NCI-H1694 treated with DMSO at 0.1 percent for 48 hours (cell line): ENCODE measurements around the gene ADAM12.

Source experiments
- DNase-seq: peaks from one replicate; lab custom pipeline; 2025; lab: John Stamatoyannopoulos, UW

ADAM12 gene

GRCh38 chr10:126234630-126235029, 153.6 kb downstream of the ADAM12 start:
- DNase-seq: no peak

GRCh38 chr10:126233182-126234148, 154.8 kb downstream of the ADAM12 start:
- no peak for DNase-seq

- no peak for DNase-seq
These were observed 157.7 kb downstream of the ADAM12 start for GRCh38 chr10:126230587-126230986.

GRCh38 chr10:126229686-126230085, 158.6 kb downstream of the ADAM12 start:
- no peak for DNase-seq

GRCh38 chr10:126227762-126228134, 160.5 kb downstream of the ADAM12 start:
- no peak for DNase-seq

DNA sequence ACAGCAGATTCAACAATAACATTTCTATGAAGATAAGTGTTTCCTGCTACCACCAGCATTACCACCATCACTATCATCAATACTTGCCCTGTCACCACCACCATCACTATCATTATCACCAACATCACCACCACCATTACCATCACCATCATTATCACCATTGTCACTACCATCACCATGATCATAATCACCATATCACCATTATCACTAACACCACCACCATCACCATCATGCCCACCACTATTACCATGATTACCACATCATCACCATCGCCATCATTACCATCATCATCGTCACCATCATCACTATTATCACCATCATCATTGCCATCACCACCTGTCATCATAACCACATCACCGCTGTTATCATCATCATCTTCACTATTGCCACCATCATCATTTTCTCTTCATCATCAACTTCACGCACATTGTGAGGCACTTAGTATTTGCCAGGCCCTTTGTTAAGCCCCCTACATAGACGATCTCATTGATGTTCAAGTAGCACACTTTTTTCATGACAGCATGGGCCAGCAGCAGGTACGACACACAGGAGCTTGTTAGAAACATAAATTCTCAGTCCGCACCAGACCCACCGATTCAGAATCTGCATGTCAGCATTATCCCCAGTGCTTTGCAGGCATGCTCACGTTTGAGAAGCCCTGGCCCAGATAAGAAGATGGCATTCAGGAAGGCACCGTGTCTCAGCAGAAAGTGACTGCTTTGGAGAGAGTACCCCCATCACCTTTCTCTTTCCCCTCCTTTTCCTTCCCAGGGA, 161.1 kb downstream of the ADAM12 start:
- no peak for DNase-seq

DNA sequence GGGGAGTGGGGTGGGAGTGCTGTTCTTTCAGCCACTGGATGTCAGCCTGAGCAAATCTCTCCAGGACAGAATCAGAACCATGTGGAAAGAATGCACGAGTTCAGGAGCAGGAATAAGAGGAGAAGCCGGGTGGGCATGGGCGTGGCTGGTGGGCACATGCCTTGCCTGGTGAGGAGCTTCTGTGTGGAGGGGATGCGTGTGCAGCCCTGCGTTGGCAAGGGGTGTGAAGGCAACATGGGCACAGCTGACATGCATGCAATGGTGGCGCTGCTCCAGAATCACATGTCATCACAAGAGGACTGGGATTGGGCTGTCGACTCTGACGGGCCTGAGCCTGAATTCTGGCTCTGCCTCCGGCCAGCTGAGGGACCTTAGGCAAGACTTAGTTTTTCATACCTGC, 162.1 kb downstream of the ADAM12 start:
- DNase-seq: no peak

DNA sequence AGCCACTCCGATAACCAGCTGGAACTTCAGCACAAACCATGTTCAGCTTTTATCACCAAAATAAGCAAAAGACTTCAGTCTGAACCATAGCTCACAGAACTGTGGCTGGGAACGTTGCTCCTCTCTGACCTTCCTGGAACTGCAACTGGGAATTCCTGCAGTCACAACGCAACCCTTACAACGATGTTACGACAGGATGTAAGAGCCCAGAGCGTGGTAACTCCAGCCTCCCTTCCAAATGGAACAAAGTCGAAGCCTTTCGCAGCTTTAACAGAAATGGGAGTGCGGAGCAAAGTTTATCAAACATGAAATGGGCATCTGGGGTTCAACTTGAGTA, 162.6 kb downstream of the ADAM12 start:
- no peak for DNase-seq

DNA sequence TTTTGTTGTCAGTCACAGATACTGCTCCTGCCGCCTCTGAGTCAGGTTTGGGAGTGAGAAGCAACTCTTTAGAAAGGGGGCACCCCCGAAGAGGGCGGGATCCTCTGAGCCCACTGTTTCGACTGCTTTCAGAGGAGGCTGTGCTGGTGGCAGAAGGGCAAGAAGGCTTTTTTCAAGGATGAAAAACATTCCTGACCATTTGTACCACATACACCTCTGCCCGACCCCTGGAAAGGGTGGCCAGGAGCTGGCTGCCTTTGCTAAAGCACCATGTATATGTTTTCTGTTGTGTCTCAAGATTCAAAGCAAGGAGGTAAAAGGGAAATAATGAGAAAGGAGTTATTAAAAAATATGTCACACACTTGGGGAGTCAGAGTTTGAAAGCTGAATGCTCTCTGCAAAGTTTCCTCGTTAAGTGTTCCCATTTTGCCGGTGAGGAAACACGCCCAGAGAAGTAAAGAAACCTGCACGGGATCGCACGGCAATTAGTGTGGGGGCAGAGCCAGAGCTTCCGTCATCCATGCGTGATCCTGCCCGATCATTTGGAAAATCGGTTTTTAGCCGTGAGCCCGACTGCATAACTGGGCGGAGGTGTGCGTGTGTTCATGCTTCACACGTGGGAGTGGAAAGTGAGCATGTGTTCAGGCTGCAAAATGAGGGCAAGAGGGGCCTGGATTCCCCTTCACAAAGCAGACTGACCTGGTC, 163.2 kb downstream of the ADAM12 start:
- DNase-seq: no peak

GRCh38 chr10:126223512-126224067, 164.7 kb downstream of the ADAM12 start:
- DNase-seq: no peak

GRCh38 chr10:126222736-126223511, 165.4 kb downstream of the ADAM12 start:
- DNase-seq: no peak

GRCh38 chr10:126221874-126222273, 166.4 kb downstream of the ADAM12 start:
- no peak for DNase-seq

DNA sequence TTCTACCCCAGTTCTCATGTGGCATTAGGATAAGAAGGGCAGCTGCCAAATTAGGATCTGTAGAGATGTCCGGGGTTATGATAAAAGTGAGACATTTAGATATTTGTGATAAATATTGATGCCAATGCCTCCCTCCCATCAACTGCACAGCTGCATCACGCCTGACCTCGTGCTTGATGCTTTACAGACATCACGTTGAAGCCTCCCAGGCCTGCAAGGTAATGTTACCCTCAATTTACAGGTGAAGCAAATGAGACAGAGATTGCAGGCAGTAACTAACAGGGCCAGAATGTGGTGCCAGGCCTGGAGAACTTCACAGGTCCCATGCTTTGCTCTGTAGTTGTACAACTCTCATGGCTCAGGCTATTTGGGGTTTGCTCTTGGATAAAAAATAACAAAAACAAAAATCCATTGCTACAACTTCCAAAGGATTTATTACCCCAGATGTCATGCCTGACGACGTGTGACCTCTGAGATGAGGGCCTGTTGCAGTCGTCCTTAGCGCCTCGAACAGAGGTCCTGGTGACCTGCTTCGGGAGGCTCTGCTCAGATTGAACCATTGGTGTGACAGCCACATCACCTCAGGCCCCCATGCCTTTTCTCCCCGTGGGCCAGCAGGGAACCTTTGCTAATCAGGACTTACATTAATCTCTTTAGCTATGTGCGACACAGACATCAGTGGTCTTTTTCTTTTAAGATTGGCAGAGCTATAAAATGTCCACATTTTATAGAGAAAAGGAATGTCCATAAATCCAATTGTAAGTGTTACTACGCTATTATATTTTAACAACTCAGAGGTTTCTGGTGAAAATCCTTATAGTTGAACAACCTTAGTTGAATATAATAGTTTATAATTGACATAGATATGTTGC, 169.3 kb downstream of the ADAM12 start:
- DNase-seq: no peak

DNA sequence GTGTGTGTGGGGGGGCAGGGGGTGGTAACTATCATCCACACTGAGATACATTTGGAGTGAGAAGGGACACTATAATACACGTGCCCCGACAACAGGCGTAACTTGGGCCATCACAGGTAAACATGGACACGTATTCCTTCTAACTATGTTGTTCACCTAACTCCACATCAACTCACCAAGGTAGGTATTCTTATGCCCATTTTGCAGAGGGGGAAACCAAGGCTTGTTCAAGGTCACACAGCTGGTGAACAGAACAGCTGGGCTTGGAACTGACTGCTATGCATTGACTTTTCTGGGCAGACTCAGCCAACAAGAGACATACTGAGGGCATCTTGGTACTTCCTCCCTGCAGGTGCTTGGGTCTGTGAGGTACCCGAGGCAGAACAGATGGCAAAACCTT, 170.1 kb downstream of the ADAM12 start:
- no peak for DNase-seq

- no peak for DNase-seq
These were observed 171.7 kb downstream of the ADAM12 start for GRCh38 chr10:126216632-126216961.

GRCh38 chr10:126215746-126216631, 172.3 kb downstream of the ADAM12 start:
- no peak for DNase-seq

GRCh38 chr10:126214679-126215078, 173.6 kb downstream of the ADAM12 start:
- DNase-seq: no peak

DNA sequence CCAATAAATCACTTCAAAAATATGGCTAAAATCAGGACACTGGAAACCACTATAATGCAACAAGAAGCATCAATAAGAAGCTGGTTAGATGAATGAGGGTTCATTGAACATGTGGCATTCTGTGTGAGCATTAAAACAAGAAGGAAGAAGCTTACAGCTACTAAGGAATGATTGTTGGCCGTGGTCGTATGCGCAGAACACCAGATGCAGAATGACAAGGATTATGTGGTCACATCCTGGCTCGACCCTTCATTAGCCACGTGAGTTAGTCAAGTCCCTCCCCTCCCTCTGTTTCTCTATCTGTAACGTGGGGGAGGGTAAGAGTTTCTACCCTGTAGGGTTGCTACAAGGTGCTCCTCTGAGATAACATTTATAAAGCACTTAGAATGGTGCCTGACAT, 174.3 kb downstream of the ADAM12 start:
- DNase-seq: no peak

DNA sequence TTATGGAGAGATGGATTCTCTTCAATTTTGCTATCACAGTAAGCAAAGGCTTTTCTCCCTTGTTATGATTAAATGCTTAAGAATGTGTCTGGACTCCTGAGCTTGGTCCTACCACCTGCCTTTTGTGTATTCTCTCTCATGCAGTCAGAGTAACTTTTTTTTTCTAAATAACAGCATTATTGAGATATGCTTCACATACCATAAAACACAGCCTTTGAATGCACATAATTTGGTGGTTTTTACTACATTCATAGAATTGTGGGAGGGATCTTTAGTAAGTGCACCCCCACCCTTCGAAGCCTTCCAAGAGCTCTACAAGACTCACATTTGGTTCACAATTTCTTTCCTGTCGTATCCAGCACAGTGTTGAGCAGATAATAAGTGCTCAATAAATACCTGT, 175.5 kb downstream of the ADAM12 start:
- no peak for DNase-seq
